ENCODE measurements around the gene RNASEH2B.

DNA sequence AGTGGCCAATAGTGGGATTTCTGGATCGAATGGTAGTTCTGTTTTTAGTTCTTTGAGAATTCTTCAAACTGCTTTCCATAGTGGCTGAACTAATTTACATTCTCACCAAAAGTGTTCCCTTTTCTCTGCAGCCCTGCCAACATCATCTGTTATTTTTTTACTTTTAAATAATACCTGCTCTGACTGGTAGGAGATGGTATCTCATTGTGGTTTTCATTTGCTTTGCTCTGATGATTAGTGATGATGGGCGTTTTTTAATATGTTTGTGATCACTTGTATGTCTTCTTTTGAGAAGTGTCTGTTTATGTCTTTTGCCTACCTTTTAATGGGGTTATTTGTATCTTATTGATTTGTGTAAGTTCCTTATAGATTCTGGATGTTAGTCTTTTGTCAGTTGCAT is 48.0 kb downstream of the RNASEH2B start:
- TF ChIP-seq, protein P1, sequence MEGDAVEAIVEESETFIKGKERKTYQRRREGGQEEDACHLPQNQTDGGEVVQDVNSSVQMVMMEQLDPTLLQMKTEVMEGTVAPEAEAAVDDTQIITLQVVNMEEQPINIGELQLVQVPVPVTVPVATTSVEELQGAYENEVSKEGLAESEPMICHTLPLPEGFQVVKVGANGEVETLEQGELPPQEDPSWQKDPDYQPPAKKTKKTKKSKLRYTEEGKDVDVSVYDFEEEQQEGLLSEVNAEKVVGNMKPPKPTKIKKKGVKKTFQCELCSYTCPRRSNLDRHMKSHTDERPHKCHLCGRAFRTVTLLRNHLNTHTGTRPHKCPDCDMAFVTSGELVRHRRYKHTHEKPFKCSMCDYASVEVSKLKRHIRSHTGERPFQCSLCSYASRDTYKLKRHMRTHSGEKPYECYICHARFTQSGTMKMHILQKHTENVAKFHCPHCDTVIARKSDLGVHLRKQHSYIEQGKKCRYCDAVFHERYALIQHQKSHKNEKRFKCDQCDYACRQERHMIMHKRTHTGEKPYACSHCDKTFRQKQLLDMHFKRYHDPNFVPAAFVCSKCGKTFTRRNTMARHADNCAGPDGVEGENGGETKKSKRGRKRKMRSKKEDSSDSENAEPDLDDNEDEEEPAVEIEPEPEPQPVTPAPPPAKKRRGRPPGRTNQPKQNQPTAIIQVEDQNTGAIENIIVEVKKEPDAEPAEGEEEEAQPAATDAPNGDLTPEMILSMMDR (IDR thresholded peaks at IDR 0.05) = no peak
- TF ChIP-seq POLR2A (IDR thresholded peaks at IDR 0.05) = no peak
